ENCODE results near the gene GADD45G. TPM values are rescaled to one million over a fixed set of nuclear protein-coding genes. Genes with fewer than 3 reads are reported as not detected.

GADD45G gene
- total and polyA plus RNA-seq, 2 of the 8 experiments (the other 6 are each of a cell fraction or from before 2014, with no cell fraction given): 7.0 to 11.4 TPM

- no peak for TF ChIP-seq CEBPB (IDR thresholded peaks at IDR 0.05; ENCODE audit: low read depth, low read length)
- no peak for TF ChIP-seq ASH2L (IDR thresholded peaks at IDR 0.05; ENCODE audit: low read length)
- TF ChIP-seq GABPA (IDR thresholded peaks at IDR 0.05; ENCODE audit: borderline replicate concordance, insufficient read depth, low read length): no peak
- no peak for TF ChIP-seq MAX (IDR thresholded peaks at IDR 0.05)
- no peak for TF ChIP-seq EP300 (IDR thresholded peaks at IDR 0.05; ENCODE audit: borderline replicate concordance in 1 of 2, low read depth in 2 of 2, low read length in 2 of 2)
Observed at GRCh38 chr9:89558196-89558899, 46.5 kb upstream of the GADD45G start (continued).
